ENCODE results near the gene SCN1A.
A peak's percentile ranks its signal among the peaks of the same experiment; 100 is the strongest.
"Not testable (repeated sequence)": the region's sequence is repeated elsewhere in the genome, so short reads cannot be mapped to it uniquely, and the experiment has no call there.

Gene SCN1A

GRCh38 chr2:166074430-166074829 lies 53.4 kb downstream of the SCN1A start:
- no peak for DNase-seq

- DNase-seq: no peak
Measured at GRCh38 chr2:166074011-166074410, 53.8 kb downstream of the SCN1A start.

DNA sequence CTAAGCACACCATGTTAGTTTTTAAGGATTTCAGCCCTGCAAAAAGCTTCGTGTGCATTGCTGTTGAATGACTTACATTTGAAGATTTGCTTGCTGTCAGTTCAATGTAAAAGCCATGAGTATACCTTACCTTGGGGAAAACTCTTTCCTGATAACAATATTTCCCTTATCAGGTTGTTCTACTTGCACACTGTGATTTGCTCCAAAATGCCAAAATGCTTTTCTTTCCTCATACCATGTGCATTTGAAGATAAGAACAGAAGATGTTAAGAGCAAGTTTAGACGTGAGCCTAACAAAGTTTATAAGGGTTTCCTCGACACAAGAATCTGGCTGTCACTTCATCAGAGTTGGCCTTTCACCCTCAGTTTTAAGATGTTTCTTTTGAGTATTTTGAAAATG lies 57.6 kb downstream of the SCN1A start:
- DNase-seq: no peak

GRCh38 chr2:166068981-166069380 lies 58.8 kb downstream of the SCN1A start:
- DNase-seq: no peak

- no peak for DNase-seq
Measured at GRCh38 chr2:166067229-166067628, 60.6 kb downstream of the SCN1A start.

GRCh38 chr2:166060191-166060590 lies 67.6 kb downstream of the SCN1A start:
- no peak for DNase-seq

DNA sequence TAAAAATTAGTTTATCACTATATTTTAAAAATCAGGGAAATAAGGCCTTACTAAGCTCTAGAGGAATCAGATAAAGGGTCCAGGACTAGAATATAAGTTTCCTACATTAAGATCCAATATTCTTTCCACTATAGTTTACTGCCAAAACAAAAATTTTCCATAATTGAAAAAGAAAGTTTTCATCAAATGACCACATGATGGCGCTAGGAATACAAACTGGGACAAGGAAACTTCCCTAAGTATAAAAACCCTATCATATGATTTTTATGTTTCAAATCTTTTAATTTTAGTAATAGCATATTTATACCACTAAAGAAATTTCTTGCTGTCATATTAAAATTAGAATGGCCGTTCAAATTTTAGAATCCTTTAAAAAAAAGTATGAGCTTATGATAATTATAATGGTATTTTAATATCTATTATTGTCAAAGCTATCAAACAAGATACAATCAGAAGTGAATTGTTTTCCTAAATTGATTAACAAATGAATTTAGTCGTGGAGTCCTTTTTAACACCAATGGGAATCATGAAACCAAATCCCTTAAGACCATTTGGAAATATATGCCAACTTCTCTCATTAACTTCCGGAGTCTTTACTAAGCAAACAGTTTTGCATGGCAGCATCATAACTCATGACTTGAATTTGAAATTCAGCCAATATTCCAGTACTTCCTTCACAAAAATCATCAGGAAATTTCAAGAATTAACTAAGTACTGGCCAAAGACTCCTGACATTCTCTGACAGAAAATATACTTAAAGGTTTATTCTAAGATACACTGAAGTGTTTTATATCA lies 70.3 kb downstream of the SCN1A start:
- DNase-seq: peak; percentile 3

GRCh38 chr2:166044853-166045483 lies 82.9 kb downstream of the SCN1A start:
- DNase-seq: no peak

GRCh38 chr2:166042768-166043390 lies 84.9 kb downstream of the SCN1A start:
- DNase-seq: no peak

GRCh38 chr2:166042356-166042755 lies 85.5 kb downstream of the SCN1A start:
- no peak for DNase-seq

GRCh38 chr2:166041613-166042012 lies 86.2 kb downstream of the SCN1A start:
- no peak for DNase-seq

- DNase-seq: no peak
Measured at GRCh38 chr2:166032361-166032760, 95.5 kb downstream of the SCN1A start.

GRCh38 chr2:166031054-166031453 lies 96.8 kb downstream of the SCN1A start:
- no peak for DNase-seq

DNA sequence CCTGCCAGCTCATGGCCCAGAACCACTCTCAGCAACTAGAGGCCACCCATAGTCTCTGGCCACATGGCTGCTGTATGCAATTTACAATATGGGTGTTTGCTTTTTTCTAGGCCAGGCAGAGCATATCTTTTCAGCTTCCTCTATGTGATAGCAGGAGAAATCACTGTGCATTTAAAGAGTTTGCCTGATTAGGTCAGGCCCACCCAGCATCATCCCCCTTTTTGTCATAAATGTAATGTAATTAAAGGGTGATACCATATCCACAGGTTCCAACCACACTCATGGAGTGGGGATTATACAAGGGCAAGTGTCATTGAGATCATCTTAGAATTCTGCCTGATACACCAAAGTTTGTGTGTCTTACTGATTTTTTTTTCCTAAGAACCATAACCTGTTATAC lies 102.5 kb downstream of the SCN1A start:
- DNase-seq: no peak

GRCh38 chr2:166017208-166017607 lies 110.6 kb downstream of the SCN1A start:
- DNase-seq: no peak

- DNase-seq: no peak
Measured at GRCh38 chr2:166013878-166014277, 113.9 kb downstream of the SCN1A start.

DNA sequence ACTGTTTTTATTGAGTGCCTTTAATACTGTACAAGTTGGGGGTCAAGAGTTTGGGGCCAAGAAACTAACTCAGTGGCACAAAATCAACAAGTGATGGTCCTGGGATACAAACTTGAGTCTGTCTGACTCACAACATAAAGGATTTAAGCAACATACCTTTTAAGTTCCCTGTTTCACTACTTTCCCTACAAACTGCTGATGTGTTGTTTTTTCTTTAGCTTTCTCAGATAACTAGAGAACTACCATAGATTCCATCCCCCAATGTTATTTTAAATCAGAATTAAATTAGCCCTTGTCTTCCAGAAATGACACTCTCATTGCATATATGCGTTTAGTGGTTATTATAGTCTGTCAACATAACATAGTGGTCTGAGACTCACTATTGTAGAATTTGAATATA lies 116.2 kb downstream of the SCN1A start:
- DNase-seq: no peak

- no peak for DNase-seq
Measured at GRCh38 chr2:166000401-166000800, 127.4 kb downstream of the SCN1A start.

DNA sequence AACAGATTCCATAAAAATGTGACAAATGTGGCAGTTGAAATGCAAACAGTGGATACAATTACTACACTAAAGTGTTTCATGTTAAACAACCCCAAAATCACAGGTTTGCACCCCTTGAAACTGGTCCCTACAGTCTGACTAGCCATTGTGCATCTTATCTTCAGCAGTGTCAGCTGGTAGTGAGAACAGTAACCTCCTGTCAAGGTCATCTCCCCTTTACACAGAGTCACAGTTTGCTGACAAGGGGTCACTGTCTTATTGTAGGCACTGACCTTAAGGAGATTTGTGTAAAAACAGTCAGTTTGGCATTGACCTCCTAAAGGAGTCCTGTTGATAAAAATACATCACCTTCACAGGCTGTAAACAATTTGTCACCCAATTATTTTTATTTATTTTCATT lies 137.0 kb downstream of the SCN1A start:
- no peak for DNase-seq

DNA sequence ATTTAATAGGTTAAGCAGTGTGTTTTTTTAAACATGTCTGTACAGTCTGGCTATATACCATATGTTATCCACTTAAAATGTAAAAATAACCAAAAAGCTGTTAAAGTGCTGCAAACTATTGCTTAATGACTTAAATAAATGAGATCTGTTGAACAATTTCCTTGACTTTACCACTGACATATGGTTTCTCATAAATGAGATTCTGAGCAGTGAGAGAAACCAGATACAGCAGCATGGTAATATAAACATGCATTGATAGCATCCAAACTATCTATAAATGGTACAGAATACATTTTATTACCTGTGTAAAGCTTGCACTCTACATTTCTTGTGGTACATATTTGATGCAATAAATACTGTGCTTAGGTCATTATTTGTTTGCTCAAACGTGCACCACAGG lies 138.0 kb downstream of the SCN1A start:
- DNase-seq: no peak

- DNase-seq: no peak
Measured at GRCh38 chr2:165985120-165985519, 142.7 kb downstream of the SCN1A start.

DNA sequence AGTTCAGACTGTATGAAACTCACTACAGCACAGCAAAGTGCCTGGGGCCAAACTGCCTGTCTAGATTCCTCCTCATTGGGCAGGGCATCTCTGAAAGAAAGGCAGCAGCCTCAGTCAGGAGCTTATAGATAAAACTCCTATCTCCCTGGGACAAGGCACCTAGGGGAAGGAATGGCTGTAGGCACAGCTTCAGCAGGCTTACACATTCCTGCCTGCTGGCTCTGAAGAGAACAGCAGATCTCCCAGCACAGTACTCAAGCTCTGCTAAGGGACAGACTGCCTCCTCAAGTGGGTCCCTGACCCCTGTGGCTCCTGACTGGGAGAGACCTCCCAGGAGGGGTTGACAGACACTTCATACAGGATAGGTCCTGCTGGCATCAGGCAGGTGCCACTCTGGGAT lies 155.7 kb downstream of the SCN1A start:
- DNase-seq: not testable (repeated sequence)

DNA sequence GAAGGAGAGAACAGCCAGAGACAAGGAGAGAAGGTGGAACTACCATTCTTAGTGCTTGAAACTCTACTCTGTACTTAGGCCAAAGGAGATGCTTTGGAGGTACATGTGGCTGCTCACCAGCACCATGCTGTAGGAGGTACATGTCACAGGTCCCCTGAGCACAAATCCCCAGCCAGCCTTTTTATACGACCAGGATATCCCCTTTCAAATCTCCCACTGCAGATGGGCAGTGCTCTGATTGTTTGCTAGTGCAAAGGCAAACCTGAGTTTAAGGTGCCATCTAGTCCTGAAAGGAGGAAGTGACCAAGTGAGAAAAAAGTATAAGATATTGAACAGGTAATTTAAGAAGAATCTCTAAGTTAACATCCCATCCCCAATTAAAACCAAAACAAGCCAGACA lies 157.2 kb downstream of the SCN1A start:
- DNase-seq: no peak

- DNase-seq: no peak
Measured at GRCh38 chr2:165969227-165969626, 158.6 kb downstream of the SCN1A start.
